Right lobe of liver (tissue), 6 donors: ENCODE results near the gene SPRY4. TPM values are rescaled to one million over a fixed set of nuclear protein-coding genes. Genes with fewer than 3 reads are reported as not detected.
"Not testable (repeated sequence)": the region's sequence is repeated elsewhere in the genome, so short reads cannot be mapped to it uniquely, and the experiment has no call there.

Experiments
- ATAC-seq, 4 donors: fragments of 200-7000 bp; cut with Tn5 transposase; one replicate each; pipeline ENCODE4 v1.9.1; 2020; ENCODE audit warnings: mild to moderate bottlenecking in 4 of 4, moderate library complexity in 4 of 4
- DNase-seq, 3 donors: peaks; one replicate each; pipeline ENCODE4 v3.0.0-alpha.2; 2020
- H3K27ac ChIP-seq, 3 donors: fragments of 200-600 bp; one replicate each; pipeline ENCODE4 v1.8.0; 2022
- H3K27me3 ChIP-seq, 2 donors: fragments of 200-600 bp; one replicate each; pipeline ENCODE4 v1.8.0; 2022
- H3K36me3 ChIP-seq, 4 donors: fragments of 200-600 bp; sonication (generic) in 1 of 4; one replicate each; pipeline versions ENCODE4 v1.5.1 to v1.8.0; 2017 to 2022; ENCODE audit warnings: control low read depth in 1 of 4
- H3K4me1 ChIP-seq, 4 donors: fragments of 200-600 bp; sonication (generic) in 1 of 4; one replicate each; pipeline versions ENCODE4 v1.5.1 to v1.8.0; 2017 to 2022; ENCODE audit warnings: control low read depth in 1 of 4
- H3K4me3 ChIP-seq, 3 donors: fragments of 200-600 bp; one replicate each; pipeline ENCODE4 v1.8.0; 2022
- H3K9me3 ChIP-seq, 4 donors: fragments of 200-600 bp; sonication (generic) in 1 of 4; one replicate each; pipeline versions ENCODE4 v1.5.1 to v1.8.0; 2017 to 2022; ENCODE audit warnings: control low read depth in 1 of 4
- CTCF ChIP-seq, 4 donors: fragments of 200-600 bp in 3 of 4; fragments of 450-650 bp in 1 of 4; IDR thresholded peaks; one replicate each; pipeline versions ENCODE4 v1.5.1 to v1.8.0; 2016 to 2022; ENCODE audit warnings: antibody characterized with exemption in 4 of 4, mild to moderate bottlenecking in 2 of 4
- POLR2A ChIP-seq: fragments of 450-650 bp; IDR thresholded peaks from one replicate; pipeline ENCODE4 v1.6.1; 2017; ENCODE audit warnings: antibody characterized with exemption, mild to moderate bottlenecking
- WGBS: methylation state at CpG from one replicate; pipeline ENCODE4 v1.1.6; 2018; ENCODE audit warnings: low coverage, low lambda C conversion rate; ENCODE audit not compliant: insufficient coverage; ENCODE audit errors: missing lambda C conversion rate; 5-methylcytosine and 5-hydroxymethylcytosine counted together
- intact Hi-C, 2 donors: fragments of 100-400 bp; cut with DNase I; formaldehyde crosslinking; loops; one replicate each; pipeline versions ENCODE4 v1.11.2 to v1.14.1; 2022
- total RNA-seq, 6 experiments: library from RNA; depleted of rRNA in 2 of 6; stranded (reverse); fragments of >200 nt in 2 of 6; fragmentation: NEBNext Ultra II Directional in 3 of 6; extraction: Animal tissue kit (Norgen Biotek cat#: 25700) in 3 of 6; gene quantifications; one replicate each; pipeline versions ENCODE4 v1.1.0 to v1.2.4, GENCODE V29; 2016 to 2023
- donor health status: DM: no; HTN: yes; CAD: no.
- donor health status: DM: no; HTN: no; CAD: no.
- donor health status: DM: no; HTN: no; CAD: no.
- donor health status: DM: no; HTN: yes; CAD: no.
- donor health status: DM: no; HTN: yes; CAD: no.

Gene SPRY4
- total RNA-seq, 6 experiments from 2014 or later, result 3.9 to 11.6 (median 7.3) TPM

- TF ChIP-seq POLR2A (no peak), CTCF (IDR thresholded peaks at IDR 0.05) (no peak)
- 61% methylated on average over 10 of the region's 16 CpGs for WGBS
- intact Hi-C loops, result no loop called here
- Histone ChIP-seq H3K36me3 (no peaks in the 10 kb centered on the region), H3K4me1 (no peaks in the 10 kb centered on the region), H3K4me3 (no peak overlapping the region), H3K27me3 (no peaks in the 10 kb centered on the region), H3K27ac (peak overlapping the region in 2 of 3 donors; percentile 17 to 26), H3K9me3 (peaks cover 0 to 11% (median 0%) of the 10 kb centered on the region in 4 donors)
- peak; percentile 67 to 94 (median 90) for ATAC-seq
- peak in 1 of 3 donors; percentile 65 for DNase-seq
Observed at GRCh38 chr5:142342128-142342981, 17.5 kb upstream of the SPRY4 start.

- no peaks in the 10 kb centered on the region for H3K27me3 ChIP-seq
- DNase-seq, result no peak
- H3K9me3 ChIP-seq, result peaks cover 0 to 5% (median 0%) of the 10 kb centered on the region in 4 donors
- H3K27ac ChIP-seq, result no peak overlapping the region
- no peaks in the 10 kb centered on the region for H3K4me1 ChIP-seq
- TF ChIP-seq CTCF (IDR thresholded peaks at IDR 0.05) (no peak), POLR2A (no peak)
- no peak for ATAC-seq
- 83% methylated on average over 3 of the region's 3 CpGs for WGBS
- intact Hi-C loops, result no loop called here
- no peak overlapping the region for H3K4me3 ChIP-seq
- H3K36me3 ChIP-seq, result no peaks in the 10 kb centered on the region
Observed at GRCh38 chr5:142339781-142340180, 15.0 kb upstream of the SPRY4 start.

- Histone ChIP-seq H3K27ac (no peak overlapping the region), H3K4me1 (no peaks in the 10 kb centered on the region), H3K4me3 (no peak overlapping the region), H3K36me3 (no peaks in the 10 kb centered on the region), H3K9me3 (no peaks in the 10 kb centered on the region), H3K27me3 (no peaks in the 10 kb centered on the region)
- DNase-seq (no peak), ATAC-seq (no peak)
- intact Hi-C loops, result no loop called here
- TF ChIP-seq CTCF (IDR thresholded peaks at IDR 0.05) (no peak), POLR2A (no peak)
Observed at GRCh38 chr5:142334538-142334937, 9.7 kb upstream of the SPRY4 start.

GRCh38 chr5:142333749-142334148, 8.9 kb upstream of the SPRY4 start:
- H3K36me3 ChIP-seq, H3K4me3 ChIP-seq, DNase-seq, H3K27ac ChIP-seq, ATAC-seq, H3K9me3 ChIP-seq, H3K27me3 ChIP-seq, H3K4me1 ChIP-seq, intact Hi-C loops: not testable (repeated sequence)
- 100% methylated on average over 2 of the region's 2 CpGs for WGBS

GRCh38 chr5:142330444-142330843, 5.6 kb upstream of the SPRY4 start:
- intact Hi-C loops, result no loop called here
- H3K36me3 ChIP-seq, result no peaks in the 10 kb centered on the region

More at GRCh38 chr5:142330444-142330843, 5.6 kb upstream of the SPRY4 start:
- DNase-seq, result no peak
- Histone ChIP-seq H3K27ac (no peak overlapping the region), H3K9me3 (no peaks in the 10 kb centered on the region), H3K27me3 (no peaks in the 10 kb centered on the region), H3K4me3 (no peak overlapping the region), H3K4me1 (peaks cover 0 to 5% (median 0%) of the 10 kb centered on the region in 4 donors)
- whole genome bisulfite sequencing, result 39% methylated on average over 2 of the region's 2 CpGs
- no peak for ATAC-seq
- TF ChIP-seq CTCF (IDR thresholded peaks at IDR 0.05), result no peak
- TF ChIP-seq POLR2A, result no peak
